ENCODE results near the gene ANKFN1.
A peak's percentile ranks its signal among the peaks of the same experiment; 100 is the strongest.

The ANKFN1 gene

DNA sequence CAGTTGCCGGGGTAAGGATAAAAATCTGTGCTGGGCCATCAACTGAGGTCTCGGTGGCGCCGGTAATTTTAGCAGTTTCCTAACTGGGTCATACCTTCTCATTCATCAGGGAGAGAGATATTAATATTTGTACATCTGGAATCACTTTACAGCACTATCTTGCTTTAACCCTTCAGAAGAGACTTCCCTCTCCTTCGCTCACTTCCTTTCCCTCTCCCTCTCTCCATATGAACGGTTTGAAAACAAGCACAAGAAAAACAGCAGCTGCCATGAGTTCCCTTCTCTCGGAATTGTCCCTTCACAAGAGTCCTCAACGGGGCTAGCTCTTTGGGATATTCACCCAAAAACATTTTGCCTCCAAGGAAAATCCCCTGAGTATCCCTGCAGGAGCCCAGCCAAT is 295.9 kb downstream of the ANKFN1 start:
- no peak for DNase-seq

DNA sequence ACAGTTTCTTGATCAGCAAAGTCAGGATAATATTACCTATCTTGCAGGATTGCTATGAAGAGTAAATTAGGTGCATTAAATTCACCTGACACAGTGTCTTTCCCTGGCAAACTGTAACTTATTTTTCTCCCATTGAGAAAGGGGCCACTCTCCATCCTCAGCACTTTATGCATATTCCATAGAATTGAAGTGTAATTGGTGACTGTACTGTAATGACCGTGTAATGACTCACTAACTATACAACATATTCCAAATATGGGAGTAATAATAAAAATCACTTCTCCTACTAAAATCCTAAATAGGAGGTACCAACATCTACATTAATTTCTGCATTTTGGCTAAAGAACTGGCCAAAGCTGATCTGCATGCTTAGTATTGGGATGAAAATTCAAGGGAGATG is 298.4 kb downstream of the ANKFN1 start:
- DNase-seq = no peak

DNA sequence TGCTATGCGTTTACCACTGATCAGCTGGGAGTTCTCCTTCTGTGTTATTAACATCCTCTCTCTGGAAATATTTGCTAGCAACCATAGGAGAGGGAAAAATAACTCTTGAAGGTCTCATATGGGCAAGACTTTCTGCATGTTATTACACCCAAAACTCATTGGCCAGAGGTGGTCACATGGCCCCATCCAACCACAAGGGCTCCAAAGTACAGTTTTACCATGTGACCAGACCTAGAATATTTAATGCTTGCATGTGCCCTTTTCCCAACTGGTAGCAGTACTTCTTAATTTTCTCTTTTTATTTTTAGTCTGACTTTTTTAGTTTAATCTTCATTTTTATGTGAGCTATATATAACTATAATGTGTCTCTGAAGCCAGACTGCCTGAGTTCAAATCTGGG is 299.2 kb downstream of the ANKFN1 start:
- DNase-seq = no peak

DNA sequence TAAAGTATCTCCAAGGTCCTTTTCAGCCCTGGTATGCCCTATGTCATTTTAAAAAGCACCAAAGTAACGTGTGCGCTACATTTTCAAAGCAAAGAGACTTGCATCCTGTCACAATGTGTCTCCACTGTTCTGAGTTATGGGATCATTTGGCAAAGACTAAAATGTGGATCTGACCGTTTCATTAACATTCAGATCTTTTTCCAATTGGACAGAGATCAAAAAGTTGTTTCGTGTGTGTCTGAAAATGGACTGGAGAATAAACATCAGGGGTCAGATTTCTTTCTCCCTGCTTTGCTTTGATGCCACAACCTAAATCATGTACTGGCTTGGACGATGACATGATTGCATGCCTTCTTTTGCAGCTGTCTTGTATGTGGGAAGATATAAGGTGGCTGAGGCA is 304.2 kb downstream of the ANKFN1 start:
- no peak for DNase-seq

DNA sequence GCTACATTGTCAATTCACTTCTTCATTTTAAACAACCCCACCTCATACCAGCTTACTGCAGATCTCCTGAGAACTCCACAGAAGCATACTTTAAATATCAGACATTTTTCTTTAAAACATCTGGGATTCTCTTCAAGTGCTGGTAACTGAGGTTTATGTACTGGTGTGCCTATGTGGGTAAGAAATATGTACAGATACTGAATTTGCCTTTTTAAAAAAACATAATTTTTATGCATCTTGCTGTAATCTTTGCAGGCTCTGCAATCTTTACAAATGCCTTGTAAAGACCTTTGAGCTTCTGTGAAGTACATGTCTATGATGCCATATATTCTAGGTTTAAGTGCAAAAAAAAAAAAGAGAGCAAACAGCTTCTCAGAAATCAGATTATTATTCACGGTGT is 312.6 kb downstream of the ANKFN1 start:
- DNase-seq = no peak

DNA sequence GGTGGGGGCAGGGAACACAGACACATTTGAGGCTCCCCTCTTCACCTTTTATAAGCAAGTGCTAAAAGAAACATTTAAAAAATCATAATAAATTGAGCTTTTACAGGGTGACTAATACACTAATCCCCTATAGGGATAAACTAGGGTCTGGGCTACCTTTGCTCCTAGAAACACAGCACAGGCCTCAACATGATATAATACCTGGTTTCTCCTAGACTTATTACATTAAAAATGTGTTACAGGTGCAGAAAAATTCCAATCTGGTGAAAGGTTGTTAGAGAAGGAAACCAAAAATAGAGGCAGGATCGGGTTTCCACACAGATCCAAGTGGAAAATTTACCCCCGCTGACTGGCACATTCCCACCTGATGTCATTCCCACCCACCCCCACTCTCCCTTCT is 315.6 kb downstream of the ANKFN1 start:
- DNase-seq = no peak

DNA sequence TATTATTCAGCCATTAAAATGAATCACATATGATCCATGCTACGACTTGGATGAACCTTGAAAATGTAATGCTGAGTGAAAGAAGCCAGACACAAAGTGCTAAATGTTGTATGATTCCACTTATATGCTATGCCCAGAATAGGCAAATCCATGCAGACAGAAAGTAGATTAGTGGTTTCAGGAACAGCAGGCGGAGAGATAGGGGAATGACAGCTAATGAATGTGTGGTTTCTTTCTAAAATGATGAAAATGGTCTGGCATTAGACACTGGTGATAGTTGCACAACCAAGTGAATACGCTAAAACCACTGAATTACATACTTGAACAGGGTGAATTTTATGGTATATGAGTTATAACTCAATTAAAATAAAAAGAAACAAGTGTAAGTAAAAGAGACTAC is 318.4 kb downstream of the ANKFN1 start:
- DNase-seq = no peak

DNA sequence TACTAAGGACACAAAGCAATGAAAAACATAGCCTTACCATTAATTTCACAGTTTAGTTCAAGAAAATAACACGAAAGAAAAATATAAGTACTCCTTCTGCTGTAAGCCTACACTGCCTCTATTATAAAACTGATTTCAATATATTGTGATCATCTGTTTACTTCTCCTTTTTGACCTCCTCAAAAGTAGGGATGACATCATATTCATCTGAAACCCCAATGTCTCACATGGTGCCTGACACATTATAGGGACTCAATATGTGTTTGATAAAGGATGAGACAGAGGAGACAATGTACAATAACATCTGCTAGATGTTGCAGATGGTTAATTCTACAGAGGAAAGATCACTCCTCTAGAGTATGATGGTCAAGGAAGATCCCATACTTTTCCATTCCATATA is 321.8 kb downstream of the ANKFN1 start:
- DNase-seq = no peak

DNA sequence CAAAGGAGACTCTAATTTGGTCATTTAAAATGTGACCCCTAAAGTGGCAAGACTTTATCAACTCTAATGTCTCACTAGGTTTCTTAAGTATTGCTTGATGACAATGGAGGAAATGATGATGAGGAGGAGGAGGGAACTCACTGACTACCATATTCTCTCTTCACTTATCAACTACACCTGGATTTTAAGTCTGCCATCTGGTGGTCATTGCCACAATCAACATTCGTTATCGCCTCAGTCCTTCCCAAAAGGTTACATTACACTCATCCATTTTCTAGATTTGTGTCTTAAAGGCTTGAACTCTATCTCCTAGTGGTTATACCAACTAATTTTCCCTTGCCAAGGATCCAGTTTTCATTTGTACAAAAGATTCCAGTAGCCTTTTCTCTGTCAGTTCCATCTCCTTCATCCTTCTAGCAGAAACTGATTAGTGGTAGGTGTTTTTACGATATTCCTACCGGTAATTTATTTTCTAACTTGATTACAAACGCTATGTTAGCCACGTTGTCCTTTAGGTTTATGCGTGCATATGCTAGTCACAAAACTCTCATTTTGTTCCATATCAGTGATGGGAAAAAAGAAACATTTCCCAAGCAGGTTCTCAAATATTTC is 325.7 kb downstream of the ANKFN1 start:
- DNase-seq = peak; percentile 3

DNA sequence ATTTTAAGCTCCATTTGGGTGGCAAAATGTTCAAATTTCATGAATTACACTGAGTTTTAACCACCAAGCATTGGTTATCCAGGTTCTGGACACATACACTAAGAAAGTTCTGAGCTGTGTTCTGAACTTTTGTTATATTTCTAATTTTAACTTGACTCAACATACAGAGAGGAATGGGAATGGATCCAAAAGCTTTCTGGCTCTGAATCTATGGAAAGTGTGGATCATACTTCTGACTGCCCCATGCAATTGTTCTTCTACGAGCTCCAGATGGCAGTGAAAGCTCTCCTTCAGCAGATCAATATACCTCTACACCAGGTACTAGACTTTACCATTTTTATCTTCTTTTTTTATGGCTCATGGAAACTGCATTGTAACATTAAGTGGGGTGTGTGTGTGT is 327.2 kb downstream of the ANKFN1 start:
- DNase-seq = no peak

DNA sequence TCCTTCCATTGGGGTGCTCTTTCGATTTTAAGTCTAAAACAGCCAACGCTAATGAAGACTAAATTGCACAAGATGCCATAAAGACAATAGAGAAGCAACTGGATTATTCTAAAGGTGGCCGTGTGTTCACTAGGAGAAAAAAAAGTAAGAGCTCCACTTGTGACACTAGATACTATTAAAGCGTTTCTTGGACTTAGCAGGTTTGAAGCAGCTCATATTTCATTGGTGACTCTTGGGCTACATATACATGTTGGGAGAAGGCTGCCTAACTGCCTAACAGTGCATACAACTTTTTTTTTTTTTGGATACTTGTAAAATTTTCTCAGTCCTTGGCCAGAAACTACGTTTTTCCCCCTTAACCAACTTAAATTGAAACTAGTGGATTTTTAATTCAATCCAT is 328.4 kb downstream of the ANKFN1 start:
- DNase-seq = no peak

DNA sequence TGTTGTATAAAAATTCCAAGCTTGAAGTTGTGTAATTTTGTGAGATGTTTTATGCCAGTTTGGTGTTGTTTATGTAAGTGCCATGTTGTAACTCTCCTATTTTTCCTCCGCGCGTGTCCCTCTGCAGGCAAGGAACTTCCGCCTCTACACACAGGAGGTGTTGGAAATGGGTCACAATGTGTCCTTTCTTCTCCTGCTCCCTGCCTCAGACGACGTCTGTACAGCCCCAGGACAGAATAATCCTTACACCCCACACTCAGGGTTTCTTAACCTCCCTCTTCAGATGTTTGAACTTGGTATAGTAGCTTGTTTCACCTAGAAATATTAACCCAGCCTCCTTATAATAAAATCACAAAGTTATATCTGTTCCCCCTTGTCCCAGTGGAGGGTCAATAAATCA is 329.0 kb downstream of the ANKFN1 start:
- no peak for DNase-seq

DNA sequence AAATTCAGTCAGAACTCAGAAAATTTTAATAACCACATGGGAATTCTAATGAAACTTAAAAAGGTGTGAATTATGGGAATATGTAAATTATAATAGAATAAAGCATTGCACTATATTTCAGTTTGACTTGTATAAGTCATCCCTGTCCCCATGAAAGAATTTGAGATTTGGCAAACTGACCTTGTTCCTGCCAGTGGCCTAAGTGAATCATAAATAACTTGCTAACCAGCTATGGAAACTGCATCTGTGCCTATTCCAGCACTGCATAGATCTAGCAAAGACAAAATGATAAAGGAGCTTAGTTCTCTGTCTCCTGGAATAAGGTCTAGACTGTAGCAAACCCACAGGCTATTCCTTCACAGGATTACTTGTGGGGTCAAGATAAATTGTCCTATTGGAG is 333.5 kb downstream of the ANKFN1 start:
- no peak for DNase-seq

DNA sequence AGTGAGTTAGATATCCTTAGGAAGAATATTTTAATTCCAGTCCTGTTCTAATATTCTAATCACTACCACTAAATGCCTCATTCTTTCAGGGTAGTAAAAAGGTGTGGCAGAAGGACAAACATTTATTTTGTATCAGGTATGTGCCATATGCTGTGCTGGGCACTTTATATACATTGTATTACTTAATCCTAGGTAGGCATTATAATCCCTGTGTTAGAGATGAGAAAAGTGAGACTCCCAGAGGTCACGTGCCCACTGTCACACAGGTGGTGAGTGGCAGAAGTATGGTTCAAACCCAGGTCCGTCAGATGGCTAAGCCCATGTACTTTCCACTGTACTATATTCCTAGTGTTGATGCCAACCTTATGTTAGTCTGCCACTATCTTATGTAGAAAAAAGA is 335.5 kb downstream of the ANKFN1 start:
- DNase-seq = no peak

DNA sequence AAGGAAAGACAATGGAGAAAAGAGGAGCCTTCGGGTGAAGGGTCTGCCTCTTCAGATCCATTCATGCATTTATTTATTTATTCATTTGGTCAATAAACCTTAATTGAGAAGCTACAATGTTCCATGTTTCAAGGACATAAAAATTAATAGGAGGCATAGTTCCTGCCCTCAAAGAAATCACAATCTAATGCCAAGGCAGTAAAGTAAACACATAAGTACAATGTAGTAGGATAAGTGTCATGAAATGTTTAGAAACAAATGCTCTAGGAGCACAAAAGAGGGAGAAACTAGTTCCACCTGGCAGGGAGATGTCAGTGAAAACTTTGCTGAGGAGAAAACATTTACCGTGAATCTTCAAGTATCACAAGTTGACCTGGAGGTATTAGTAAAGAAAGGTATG is 336.7 kb downstream of the ANKFN1 start:
- no peak for DNase-seq

DNA sequence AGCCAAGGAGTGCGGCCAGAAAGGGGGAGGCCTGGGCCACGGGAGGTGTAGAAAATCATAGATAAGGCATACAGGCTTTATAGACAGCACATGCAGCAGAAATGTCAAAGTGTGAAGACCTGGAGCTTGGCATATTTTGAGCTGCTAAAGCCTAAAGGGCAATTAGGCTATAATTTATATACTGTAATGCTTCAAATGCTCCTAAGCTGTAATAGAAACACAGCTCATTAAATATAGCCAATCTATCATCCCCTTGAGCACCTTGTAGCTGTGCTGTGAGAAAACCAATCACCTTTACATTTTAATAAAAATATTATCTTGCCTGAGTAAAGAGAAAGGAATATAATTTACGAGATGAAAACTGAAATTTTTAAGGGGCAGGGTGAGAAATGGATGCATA is 342.3 kb downstream of the ANKFN1 start:
- DNase-seq = no peak

DNA sequence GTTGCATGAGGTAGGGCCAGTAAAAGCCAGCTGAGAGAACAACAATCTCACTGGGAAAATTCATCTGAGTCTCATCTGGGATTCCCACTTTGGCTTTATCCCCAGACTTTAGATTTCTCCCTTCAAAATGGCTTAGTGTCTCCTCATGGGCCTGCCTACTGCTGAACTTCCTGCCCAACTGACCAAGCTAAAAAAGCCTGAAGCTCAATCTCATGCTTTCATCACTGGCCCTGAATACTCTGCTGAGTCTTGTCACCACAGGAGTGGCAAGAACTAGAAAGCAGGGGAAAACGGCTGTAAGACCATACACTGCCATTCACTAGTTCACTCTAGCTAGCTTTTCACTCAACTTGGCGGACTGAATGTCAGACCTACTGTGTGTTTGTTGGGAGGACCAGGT is 343.9 kb downstream of the ANKFN1 start:
- no peak for DNase-seq

DNA sequence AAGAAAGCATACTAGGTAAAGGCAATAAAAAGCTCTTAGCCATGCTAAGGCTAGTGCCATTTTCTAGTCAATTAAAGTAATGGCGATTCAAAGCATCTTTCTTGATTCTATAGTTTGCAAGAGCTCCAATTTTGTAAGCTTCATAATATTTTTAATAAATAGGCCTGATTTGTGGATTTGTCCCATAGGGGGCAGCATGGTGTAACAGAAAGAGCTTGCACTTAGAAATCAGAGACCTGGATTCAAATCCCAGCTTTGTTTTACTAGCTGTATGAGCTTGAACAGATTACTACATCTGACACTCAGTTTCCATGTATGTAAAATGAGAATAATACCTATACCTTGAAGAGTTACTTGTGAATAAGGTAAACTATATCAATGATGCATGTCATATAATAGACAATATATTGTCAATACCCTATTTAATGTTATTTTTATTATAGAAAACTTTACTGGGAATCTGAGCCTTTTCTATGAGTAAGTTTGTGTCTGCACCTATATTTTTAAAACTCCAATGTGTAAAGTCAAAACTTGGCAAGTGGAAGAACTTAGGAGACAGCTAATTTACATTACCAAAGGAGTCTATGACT is 346.6 kb downstream of the ANKFN1 start:
- DNase-seq = no peak

DNA sequence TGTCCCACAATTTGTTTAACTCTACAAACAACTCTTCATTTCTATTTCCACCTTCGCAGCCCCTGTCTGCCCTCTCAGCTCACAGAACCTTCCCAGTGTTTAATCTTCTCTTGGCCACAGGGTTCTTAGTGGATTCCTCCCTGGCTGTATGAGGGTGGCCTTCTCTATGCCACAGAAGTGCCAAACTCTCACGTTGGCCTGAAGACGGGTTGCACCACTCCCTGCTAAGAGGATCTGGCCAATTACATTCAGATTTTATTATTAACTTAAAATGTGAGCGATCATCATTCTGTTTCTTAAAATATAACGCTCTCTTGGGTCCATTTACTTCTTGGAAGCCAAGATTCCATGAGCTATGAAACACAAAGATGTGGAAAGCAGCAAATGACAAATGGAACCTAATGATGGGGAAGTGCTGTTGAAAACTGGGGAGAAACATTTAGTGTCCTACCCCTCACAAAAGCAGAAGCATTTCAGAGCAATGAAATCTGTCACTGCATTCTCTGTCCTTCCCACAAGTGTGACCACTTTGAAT is 348.9 kb downstream of the ANKFN1 start:
- no peak for DNase-seq

DNA sequence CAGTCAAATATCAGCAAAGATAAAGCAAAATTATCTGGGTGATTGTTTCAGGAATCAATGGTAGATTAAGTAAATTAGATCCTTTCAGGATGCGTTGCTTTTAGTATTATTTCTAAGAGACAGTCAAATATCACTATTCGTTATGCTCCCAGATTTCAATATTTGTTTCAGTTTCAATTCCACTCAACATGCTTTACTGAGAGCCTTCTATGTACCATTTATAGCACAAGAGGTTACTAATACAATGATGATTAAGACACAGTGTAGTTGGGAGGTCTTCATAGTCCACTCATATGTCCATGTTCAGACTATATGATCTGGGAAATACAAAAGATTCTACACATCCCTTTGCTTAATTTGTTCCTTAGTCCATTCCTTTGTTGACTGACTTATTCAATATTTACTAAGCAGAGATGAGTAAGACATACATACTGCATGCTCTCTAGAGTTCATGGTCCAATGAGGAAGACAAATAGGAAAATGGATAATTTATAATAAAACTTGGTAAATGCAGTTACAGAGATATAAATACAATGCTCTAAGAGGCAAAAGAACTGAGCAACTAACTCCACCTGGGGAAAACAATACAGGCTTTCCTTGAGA is 352.0 kb downstream of the ANKFN1 start:
- DNase-seq = no peak

DNA sequence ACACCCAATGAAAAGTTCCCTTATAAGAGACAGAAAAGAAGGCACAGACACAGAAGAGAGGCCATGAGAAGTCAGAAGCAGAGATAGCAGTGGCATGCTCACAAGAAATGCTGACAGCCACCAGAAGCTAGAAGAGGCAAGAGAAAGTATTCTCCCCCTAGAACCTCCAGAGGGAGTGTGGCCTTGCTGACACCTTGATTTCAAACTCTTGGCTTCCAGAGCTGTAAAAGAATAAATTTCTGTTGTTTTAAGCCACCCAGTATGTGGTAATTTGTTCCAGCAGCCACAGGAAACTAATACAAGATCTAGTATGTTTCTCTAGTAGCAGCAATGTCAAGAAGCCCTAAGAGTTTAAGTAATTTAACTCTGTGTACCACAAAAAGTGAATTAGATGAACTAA is 353.1 kb downstream of the ANKFN1 start:
- no peak for DNase-seq

DNA sequence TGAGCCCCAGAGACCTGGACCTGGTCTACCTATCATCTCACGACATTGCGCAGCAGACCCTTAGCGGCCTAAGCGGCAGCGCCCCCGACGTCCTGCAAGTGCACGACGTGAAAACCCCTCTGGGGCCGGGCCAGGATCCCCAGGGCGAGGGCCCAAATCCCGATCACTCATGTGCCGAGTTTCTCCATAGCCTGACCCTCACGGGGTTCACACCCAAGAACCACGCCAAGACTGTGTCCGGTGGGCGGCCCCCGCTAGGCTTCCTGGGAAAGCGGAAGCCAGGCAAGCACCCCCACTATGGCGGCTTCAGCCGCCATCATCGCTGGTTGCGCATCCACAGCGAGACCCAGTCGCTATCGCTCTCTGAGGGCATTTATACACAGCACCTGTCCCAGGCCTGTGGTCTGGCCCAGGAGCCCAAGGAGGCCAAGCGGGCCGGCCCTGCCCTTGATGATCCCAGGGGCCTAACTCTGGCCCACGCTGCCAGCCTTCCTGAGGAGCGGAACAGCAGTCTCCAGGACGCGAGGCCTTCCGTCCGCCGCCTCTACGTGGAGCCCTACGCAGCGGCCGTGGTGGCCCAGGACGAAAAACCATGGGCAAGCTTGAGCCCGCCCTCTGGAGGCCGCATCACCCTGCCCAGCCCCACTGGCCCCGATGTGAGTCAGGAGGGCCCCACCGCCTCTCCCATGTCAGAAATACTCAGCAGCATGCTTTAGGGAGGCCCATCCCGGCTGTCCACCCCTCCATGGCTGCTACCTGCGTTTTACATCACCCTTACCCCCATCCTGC is 357.5 kb downstream of the ANKFN1 start:
- DNase-seq = no peak

DNA sequence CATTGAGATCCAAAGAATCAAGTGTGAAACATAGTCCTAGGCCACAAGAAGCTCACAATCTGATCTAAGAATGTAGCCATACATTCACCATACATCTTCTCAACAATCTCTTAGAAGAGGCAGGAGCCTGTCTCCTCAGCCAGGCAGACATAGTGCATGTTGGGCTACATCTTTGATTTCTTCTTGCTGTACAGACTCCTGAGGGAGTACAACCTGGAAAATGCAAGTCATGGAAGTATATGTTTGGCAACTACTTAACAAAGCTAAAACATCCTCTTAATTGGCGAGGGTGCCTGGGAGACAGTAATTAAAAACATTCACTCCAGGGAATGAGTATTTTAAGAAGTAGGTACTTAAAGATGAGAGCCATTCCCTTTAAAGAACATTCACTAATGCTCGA is 361.0 kb downstream of the ANKFN1 start:
- DNase-seq = no peak

DNA sequence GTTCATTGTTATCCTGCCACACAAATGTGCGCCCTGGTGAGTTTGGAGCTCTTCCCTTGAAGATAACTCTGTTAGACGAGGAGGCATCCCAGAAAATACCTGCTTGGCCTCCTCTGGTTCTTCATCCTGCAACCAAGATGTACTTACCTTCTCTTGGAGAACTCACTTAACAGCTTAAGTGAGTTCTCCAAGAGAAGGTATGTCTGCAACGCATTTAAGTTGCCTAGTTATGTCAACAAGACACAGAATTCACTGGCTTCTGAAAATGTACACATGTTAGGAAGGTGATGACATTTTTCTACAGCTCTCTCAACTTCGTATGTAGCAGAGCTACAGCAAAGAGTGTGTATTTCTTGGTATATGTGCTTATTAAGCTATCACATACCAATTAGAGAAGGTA is 361.6 kb downstream of the ANKFN1 start:
- no peak for DNase-seq
